Measurements from ENCODE around the gene FAM174B.

DNA sequence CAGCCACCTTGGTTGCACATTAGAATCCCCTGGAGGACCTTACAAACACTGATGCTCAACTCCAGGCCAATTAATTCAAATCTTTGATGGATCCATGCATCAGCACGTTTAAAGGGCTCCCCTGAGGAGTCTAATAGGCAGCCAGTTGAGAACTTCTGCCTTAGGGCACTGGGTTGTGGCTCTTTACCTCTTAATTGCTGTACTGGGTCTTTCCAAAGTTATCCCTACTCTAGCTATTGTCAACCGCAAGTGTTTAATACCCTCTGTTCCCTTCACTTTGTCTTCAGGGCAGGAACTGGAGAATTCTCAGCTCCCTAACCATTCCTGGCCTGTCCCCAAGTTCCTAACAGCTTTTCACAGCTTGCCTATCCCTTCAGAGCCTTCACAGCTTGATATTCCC, 15.0 kb upstream of the FAM174B start:
- TF ChIP-seq, protein P1, sequence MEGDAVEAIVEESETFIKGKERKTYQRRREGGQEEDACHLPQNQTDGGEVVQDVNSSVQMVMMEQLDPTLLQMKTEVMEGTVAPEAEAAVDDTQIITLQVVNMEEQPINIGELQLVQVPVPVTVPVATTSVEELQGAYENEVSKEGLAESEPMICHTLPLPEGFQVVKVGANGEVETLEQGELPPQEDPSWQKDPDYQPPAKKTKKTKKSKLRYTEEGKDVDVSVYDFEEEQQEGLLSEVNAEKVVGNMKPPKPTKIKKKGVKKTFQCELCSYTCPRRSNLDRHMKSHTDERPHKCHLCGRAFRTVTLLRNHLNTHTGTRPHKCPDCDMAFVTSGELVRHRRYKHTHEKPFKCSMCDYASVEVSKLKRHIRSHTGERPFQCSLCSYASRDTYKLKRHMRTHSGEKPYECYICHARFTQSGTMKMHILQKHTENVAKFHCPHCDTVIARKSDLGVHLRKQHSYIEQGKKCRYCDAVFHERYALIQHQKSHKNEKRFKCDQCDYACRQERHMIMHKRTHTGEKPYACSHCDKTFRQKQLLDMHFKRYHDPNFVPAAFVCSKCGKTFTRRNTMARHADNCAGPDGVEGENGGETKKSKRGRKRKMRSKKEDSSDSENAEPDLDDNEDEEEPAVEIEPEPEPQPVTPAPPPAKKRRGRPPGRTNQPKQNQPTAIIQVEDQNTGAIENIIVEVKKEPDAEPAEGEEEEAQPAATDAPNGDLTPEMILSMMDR (IDR thresholded peaks at IDR 0.05) = no peak
- TF ChIP-seq POLR2A (IDR thresholded peaks at IDR 0.05) = no peak

Measured in adrenal gland (tissue), 5 donors.